Myocyte (in vitro differentiated cells): ENCODE measurements around the gene PAX4. TPM values are rescaled to one million over a fixed set of nuclear protein-coding genes. Genes with fewer than 3 reads are reported as not detected.
"Not testable (repeated sequence)": the region's sequence is repeated elsewhere in the genome, so short reads cannot be mapped to it uniquely, and the experiment has no call there.

Experiments
- DNase-seq: peaks from one replicate; pipeline ENCODE4 v3.0.0-alpha.2; 2012; ENCODE audit warnings: low read depth
- total RNA-seq: library from RNA; depleted of rRNA; stranded (reverse); fragments of >200 nt; gene quantifications from 2 replicates; pipeline ENCODE4 v1.2.3, GENCODE V29; 2014

Gene PAX4
- total RNA-seq, 1 donor from 2014 or later = not detected

GRCh38 chr7:127588019-127588696 is 29.8 kb downstream of the PAX4 start, which contains the start of gene ARF5:
Gene ARF5 (plus strand): TSS chr7:127588411. CDS start chr7:127588499, 88 bp downstream.
- peak; percentile 92 for DNase-seq

GRCh38 chr7:127587663-127588018 is 30.3 kb downstream of the PAX4 start:
- no peak for DNase-seq

DNA sequence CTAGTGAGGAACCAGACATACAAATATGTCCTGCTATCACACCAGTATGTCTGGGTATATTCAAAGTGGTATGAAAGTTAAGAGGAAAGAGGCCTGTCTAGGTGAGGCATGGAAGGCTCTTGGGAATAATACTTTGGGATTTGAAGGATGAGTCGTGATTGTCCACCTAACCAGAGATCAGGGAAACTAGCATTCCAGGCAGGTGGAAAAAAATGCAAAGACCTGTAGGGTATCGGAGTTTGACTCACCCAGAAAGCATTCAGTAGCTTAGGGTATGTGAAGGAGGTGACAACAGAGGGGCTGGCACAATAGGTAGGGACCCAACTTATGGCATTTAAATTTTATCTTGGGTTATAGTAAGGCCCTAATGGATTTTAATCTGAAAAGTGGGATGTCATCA is 31.6 kb downstream of the PAX4 start:
- DNase-seq = no peak

GRCh38 chr7:127585044-127585953 is 32.6 kb downstream of the PAX4 start, which contains the start of gene GCC1:
Gene GCC1 (minus strand): TSS chr7:127585596. CDS start chr7:127585182, 414 bp downstream.
- DNase-seq = peak; percentile 92

DNA sequence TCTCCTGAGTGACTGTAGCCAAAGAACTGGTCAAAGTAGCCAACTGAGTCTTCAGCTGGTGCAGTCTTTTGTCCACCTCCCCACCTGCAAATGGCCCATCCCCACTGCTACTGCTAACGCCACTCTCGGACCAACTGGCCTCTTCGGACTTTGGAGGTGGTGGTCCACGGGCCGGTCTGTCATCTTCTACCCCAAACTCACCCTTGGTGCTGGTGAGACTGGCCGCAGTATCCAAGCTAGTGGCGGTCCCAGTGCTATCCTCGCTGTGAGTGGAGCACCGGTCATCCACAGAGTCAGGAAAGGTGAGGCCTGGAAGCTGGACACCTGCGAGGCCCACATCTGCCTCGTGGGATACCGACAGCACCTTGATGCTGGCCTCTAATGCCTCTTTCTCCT is 33.3 kb downstream of the PAX4 start:
- DNase-seq = no peak

DNA sequence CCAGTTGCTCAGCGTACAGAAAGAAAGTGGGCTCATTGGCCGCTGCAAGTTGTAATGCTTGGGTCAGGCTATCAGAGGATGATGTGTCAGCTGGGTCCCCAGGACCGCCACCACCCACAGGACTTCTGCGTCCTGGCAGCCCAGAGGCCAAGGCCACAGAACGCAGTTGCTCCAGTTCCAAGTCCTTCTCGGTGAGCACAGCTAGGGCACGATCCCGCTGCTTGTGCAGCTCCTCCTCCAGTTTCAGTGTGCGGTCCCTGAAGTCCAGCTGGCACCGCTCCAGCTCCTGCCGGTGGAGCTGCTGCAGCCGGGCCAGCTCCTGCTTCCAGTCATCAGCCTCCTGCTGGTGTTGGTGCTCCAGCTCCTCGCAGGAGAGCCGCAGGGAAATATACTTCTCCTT is 35.6 kb downstream of the PAX4 start:
- no peak for DNase-seq

- DNase-seq = peak; percentile 16
Measured at GRCh38 chr7:127581716-127582115, 36.2 kb downstream of the PAX4 start.

DNA sequence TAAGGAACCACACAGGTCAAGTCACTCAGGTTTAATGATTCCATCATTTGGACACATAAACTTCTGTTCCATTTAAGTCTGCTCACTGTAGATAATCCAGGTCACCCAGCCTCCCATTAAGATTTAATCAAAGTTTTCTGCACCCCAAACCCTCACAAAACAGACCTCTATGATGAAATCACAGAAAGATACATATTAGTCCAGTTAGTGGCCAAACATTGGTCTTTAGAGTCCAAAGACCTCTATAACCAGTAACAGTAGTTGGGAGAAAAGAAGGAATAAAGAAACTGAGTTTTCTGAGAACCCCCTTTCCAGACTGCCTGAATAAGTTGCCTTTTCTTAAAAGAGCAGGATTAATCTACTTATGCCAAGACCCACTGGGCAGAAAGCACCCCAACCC is 37.3 kb downstream of the PAX4 start:
- DNase-seq = no peak

DNA sequence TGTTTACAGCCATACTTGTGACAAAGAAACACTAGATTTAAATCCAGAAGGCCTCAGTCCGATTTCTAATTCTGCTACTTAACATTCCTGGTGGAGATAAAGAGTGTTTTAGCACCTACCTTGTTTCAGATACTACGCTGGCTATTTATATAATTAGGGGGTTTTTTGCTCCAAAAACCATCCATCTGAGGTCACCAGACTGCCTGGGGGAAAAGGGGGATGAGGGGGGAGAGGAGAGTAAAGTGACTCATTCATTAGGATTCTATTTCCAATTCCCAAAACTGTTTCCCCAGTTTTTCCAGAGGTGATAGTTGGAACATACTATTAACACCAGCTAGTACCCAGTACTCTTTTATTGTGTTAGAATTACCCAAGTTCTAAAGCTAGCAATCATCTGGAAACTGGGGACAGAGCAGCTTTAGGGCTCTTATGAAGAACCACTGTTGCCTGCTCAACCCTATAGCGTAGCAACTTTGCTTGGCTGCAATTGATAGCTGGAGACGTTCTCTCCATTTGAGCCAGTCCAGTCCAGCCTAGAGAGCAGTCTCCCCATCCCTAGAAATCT is 39.1 kb downstream of the PAX4 start:
- DNase-seq = no peak

GRCh38 chr7:127578036-127578684 is 39.8 kb downstream of the PAX4 start:
- DNase-seq = peak; percentile 25

DNA sequence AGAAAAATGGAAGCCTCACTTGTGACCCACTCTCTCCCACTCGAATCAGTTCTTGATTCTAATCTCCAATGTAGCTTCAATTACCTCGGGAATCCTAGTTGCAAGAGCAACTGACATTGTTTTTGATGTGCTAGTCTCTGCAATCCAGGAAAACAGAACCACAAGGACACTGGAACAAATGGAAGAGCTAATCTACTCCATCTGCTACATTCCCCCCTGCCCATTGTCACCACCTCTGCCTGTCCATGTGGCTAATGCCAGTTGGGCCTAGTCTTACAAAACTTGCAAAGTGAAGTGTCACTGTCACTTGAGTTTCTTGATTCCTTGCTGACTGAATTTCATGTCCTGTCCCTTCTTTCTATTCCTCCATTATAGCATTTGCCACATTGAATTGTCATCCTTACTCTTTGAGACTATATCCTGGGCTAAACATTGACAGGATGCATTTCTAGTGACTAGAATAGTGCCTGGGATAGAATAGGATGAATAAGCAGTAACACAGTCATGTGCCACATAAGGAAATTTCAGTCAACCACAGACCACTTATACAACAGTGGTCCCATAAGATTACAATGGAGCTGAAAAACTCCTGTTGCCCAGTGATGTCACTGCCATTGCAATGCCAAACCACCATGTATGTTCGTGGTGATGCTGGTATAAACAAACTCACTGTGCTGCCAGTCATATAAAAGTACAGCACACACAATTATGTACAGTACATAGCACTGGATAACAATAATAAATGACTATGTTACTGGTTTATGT is 46.0 kb downstream of the PAX4 start:
- peak; percentile 76 for DNase-seq

DNA sequence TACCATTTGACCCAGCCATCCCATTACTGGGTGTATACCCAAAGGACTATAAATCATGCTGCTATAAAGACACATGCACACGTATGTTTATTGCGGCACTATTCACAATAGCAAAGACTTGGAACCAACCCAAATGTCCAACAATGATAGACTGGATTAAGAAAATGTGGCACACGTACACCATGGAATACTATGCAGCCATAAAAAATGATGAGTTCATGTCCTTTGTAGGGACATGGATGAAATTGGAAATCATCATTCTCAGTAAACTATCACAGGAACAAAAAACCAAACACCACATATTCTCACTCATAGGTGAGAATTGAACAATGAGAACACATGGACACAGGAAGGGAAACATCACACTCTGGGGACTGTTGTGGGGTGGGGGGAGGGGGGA is 49.9 kb downstream of the PAX4 start:
- DNase-seq = not testable (repeated sequence)

DNA sequence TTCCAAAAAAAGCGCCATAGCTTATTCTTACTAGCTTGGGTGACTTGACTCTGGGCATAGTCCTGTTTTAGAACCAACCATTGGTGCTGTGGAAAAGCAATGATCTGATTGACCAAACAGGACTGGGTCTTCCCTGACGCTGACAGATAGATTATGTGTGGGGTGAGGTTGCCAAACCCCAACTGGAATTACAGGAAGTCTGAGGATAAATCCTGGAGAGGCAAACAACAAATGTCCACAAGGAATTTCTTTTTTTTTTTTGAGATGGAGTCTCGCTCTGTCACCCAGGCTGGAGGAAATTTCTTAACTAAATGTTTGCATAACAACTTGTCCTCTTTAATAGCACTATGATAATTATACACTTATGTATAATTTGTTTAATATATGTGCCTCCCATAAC is 51.7 kb downstream of the PAX4 start:
- DNase-seq = no peak

Other genes starting within 250 kb of the PAX4 start
- 41.4 and 47.2 TPM in 2 replicates for gene ZNF800, start 225.4 kb downstream of the PAX4 start, total RNA-seq
- 21.4 and 22.5 TPM in 2 replicates for gene GCC1, start 32.5 kb downstream of the PAX4 start, total RNA-seq
- 286 and 353 TPM in 2 replicates for gene ARF5, start 29.7 kb downstream of the PAX4 start, total RNA-seq
- gene FSCN3, start 24.4 kb downstream of the PAX4 start, total RNA-seq = 1.9 and 4.1 TPM in 2 replicates
- gene SND1, start 34.1 kb upstream of the PAX4 start, total RNA-seq = 177 and 218 TPM in 2 replicates